K562 (cell line): ENCODE measurements around the gene NUDT22. TPM values are rescaled to one million over a fixed set of nuclear protein-coding genes. Genes with fewer than 3 reads are reported as not detected.

Experiments
- ATAC-seq: fragments of 200-7000 bp; cut with Tn5 transposase; 3 replicates; pipeline ENCODE4 v1.9.1; 2020; ENCODE audit warnings: moderate library complexity
- BruUV-seq: library from RNA; stranded (reverse); fragments of 400-500 nt; replicated peaks from 2 replicates; lab custom pipeline; 2021; lab: Mats Ljungman, UMichigan
- CTCF ChIA-PET: fragments of 300-600 bp; formaldehyde crosslinking; extraction: SDS; loops from one replicate; lab custom pipeline; 2021; ENCODE audit warnings: low intra/inter-chr PET ratio; lab: Yijun Ruan, JAX
- POLR2A ChIA-PET: fragments of 300-600, 350-650 bp; sonication (Branson Sonifier 250); formaldehyde crosslinking; extraction: SDS; loops from one replicate; lab custom pipeline; 2021; ENCODE audit warnings: antibody characterized with exemption, inconsistent platforms; lab: Yijun Ruan, JAX
- DNase-seq, 4 experiments: peaks; one replicate each; pipeline versions ENCODE4 v3.0.0 to v3.0.0-alpha.2; 2011 to 2018; ENCODE audit warnings: low spot score in 3 of 4, mixed read lengths in 3 of 4; ENCODE audit errors: extremely low read depth in 1 of 4
- FAIRE-seq: peaks from 2 replicates; lab custom pipeline; 2011; peaks lifted over from hg19 to GRCh38; lab: Jason Lieb, UNC
- H2AFZ ChIP-seq: 2 replicates; pipeline ENCODE4 v1.6.0; 2011; ENCODE audit warnings: low read depth, low read length, control low read depth, inconsistent platforms
- H3K27ac ChIP-seq: fragments of 200-600 bp; 3 replicates; pipeline ENCODE4 v1.8.0; 2011; ENCODE audit warnings: low read depth, mild to moderate bottlenecking, control low read depth, inconsistent platforms, low read length, moderate library complexity, mixed read lengths; ENCODE audit errors: extremely low read depth
- H3K27me3 ChIP-seq, 2 experiments: fragments of 300-600 bp in 1 of 2; 2 replicates in 1 of 2; 3 replicates in 1 of 2; pipeline versions ENCODE4 v1.6.0 to v1.8.0; 2011; ENCODE audit warnings: inconsistent platforms in 2 of 2, low read length in 2 of 2, mild to moderate bottlenecking in 1 of 2, mixed read lengths in 1 of 2, moderate library complexity in 1 of 2; ENCODE audit not compliant: control insufficient read depth in 2 of 2, insufficient read depth in 2 of 2
- H3K36me3 ChIP-seq: fragments of 300-600 bp; 3 replicates; pipeline ENCODE4 v1.8.0; 2011; ENCODE audit warnings: mild to moderate bottlenecking, low read length, inconsistent platforms; ENCODE audit not compliant: control insufficient read depth, insufficient read depth
- H3K4me1 ChIP-seq, 2 experiments: fragments of 200-600 bp in 1 of 2; replicated peaks in 1 of 2; 2 replicates in 1 of 2; 3 replicates in 1 of 2; pipeline versions ENCODE4 v1.5.1 to v1.8.0; 2011; ENCODE audit warnings: inconsistent platforms in 2 of 2, low read length in 2 of 2, mild to moderate bottlenecking in 1 of 2, mixed read lengths in 1 of 2, moderate library complexity in 1 of 2; ENCODE audit not compliant: control insufficient read depth in 2 of 2, insufficient read depth in 2 of 2
- H3K4me2 ChIP-seq: 2 replicates; pipeline ENCODE4 v1.6.1; 2011; ENCODE audit warnings: low read length, control low read depth, inconsistent platforms, mixed read lengths; ENCODE audit not compliant: insufficient read depth
- H3K4me3 ChIP-seq: fragments of 200-600 bp; sonication (generic), shearing (Covaris generic); 2 replicates; pipeline ENCODE4 v1.5.1; 2016; ENCODE audit warnings: control low read depth, inconsistent platforms
- H3K79me2 ChIP-seq: fragments of 200-600 bp; 3 replicates; pipeline ENCODE4 v1.8.0; 2011; ENCODE audit warnings: low read length, inconsistent platforms; ENCODE audit not compliant: control insufficient read depth, insufficient read depth
- H3K9ac ChIP-seq, 2 experiments: 2 replicates each; pipeline versions ENCODE4 v1.6.0 to v1.6.1; 2011; ENCODE audit warnings: low read depth in 2 of 2, low read length in 2 of 2, control low read depth in 1 of 2, inconsistent platforms in 1 of 2, mild to moderate bottlenecking in 1 of 2, mixed read lengths in 1 of 2; ENCODE audit not compliant: insufficient read depth in 1 of 2
- H3K9me1 ChIP-seq: one replicate; pipeline ENCODE4 v1.6.0; 2011; ENCODE audit warnings: inconsistent platforms, mild to moderate bottlenecking, low read length, moderate library complexity; ENCODE audit not compliant: control insufficient read depth, insufficient read depth
- H3K9me3 ChIP-seq: replicated peaks from 2 replicates; pipeline ENCODE4 v1.5.1; 2011; ENCODE audit warnings: low read depth, low read length, inconsistent platforms; ENCODE audit not compliant: control insufficient read depth, insufficient read depth
- H4K20me1 ChIP-seq: replicated peaks from 2 replicates; pipeline ENCODE4 v1.6.1; 2011; ENCODE audit warnings: low read length, inconsistent platforms, mixed read lengths; ENCODE audit not compliant: control insufficient read depth, insufficient read depth
- ZKSCAN8 ChIP-seq: fragments of 200-800 bp; sonication (Bioruptor generic); IDR thresholded peaks from 2 replicates; pipeline ENCODE4 v1.6.1; 2016; ENCODE audit warnings: missing genetic modification characterization, missing compliant biosample characterization
- WGBS: fragments of 100-300 bp; shearing (Covaris generic); methylation state at CpG from one replicate; pipeline ENCODE4 v1.1.6; 2016; ENCODE audit warnings: low coverage, mixed read lengths; ENCODE audit not compliant: insufficient coverage; ENCODE audit errors: missing lambda C conversion rate; 5-methylcytosine and 5-hydroxymethylcytosine counted together
- in situ Hi-C: fragments of 300-500 bp; cut with MboI; formaldehyde crosslinking; loops from 4 replicates; pipeline ENCODE4 v1.15.0; 2018; ENCODE audit warnings: inconsistent platforms, mixed read lengths
- intact Hi-C: fragments of 100-400 bp; cut with micrococcal nuclease; formaldehyde crosslinking; loops from 2 replicates; pipeline ENCODE4 v1.14.2; 2022
- polyA plus RNA-seq, 8 experiments: library from polyadenylated mRNA; depleted of rRNA in 4 of 8; stranded (reverse) in 5 of 8; unstranded in 3 of 8; fragments of >200 nt; fragmentation: Nextera tagmentation in 2 of 8; fragmentation: Illumina TruSeq in 1 of 8; extraction: Ambion mirVana in 2 of 8; extraction: Trizol in 1 of 8; gene quantifications; 2 replicates each; pipeline versions ENCODE4 v1.2.1 to v1.2.3, GENCODE V29; 2011 to 2014; ENCODE audit warnings: inconsistent platforms in 1 of 8, missing spikeins in 1 of 8
- total RNA-seq, 7 experiments: library from RNA; depleted of rRNA in 6 of 7; stranded (reverse); fragments of >200 nt in 6 of 7; fragmentation: Illumina TruSeq in 2 of 7; extraction: Trizol in 2 of 7; gene quantifications; 2 replicates each; pipeline versions ENCODE4 v1.2.1 to v1.2.3, GENCODE V29; 2011 to 2021; ENCODE audit warnings: low replicate concordance in 1 of 7
- TF ChIP-seq, protein P1 (sequence below): sonication (generic); formaldehyde crosslinking; IDR thresholded peaks from 2 replicates; pipeline ENCODE4 v1.8.1; 2023; ENCODE audit warnings: mild to moderate bottlenecking, missing genetic modification reagents

NUDT22 gene
- total and polyA plus RNA-seq, 9 of the 15 experiments (the other 6 are each of a cell fraction or from before 2014, with no cell fraction given) = 6.3 to 92.6 (median 37.4) TPM

DNA sequence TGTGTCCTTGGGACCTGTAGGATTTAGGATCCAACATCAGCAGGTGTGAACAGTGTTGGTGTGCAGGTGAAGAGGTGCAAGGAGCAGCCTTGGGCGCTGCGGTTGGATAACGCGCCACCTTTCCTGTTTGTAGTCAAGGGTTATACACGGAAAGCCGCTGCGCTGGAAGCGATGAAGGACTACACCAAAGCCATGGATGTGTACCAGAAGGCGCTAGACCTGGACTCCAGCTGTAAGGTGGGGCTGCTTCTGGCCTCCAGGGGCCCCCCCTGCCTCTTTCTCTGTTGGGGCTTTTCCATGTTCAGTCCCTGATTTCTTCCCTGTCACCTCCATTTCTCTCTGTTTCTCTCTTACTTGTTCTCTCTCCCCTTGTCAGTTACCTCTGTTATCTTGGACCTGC, 23.1 kb upstream of the NUDT22 start:
- WGBS = 88% methylated on average over 9 of the region's 9 CpGs
- BruUV-seq = no TSS peak
- ChIA-PET POLR2A (interaction anchor here (0.7 to 8.2 kb wide), 3 partner anchors 10 to 119 kb away, joined by 3 to 68 read pairs (median 3); partner anchors contain the start of genes CATSPERZ and ESRRA), CTCF (no interaction called here)
- no peak for ATAC-seq
- in situ Hi-C loops = no loop called here
- Histone ChIP-seq H3K27ac (no peak overlapping the region), H3K9ac (0 out of 4 replicates have a peak overlapping the region, but pooled peaks of 1 of the 2 experiments have one; percentile 20), H3K27me3 (no peaks in the 10 kb centered on the region), H4K20me1 (no peaks in the 10 kb centered on the region; the same call in 1 of the 2 replicates), H3K4me2 (no peak overlapping the region), H3K36me3 (peaks cover 86% of the 10 kb centered on the region), H3K9me1 (no peaks in the 10 kb centered on the region), H2AFZ (no peak overlapping the region), H3K4me3 (no peak overlapping the region), H3K9me3 (no peaks in the 10 kb centered on the region), H3K79me2 (peaks cover 24% of the 10 kb centered on the region), H3K4me1 (peaks cover 24 to 45% of the 10 kb centered on the region in 2 experiments; a peak in 4 of 5 replicates)
- FAIRE-seq = no peak
- DNase-seq = no peak
- TF ChIP-seq, protein P1, sequence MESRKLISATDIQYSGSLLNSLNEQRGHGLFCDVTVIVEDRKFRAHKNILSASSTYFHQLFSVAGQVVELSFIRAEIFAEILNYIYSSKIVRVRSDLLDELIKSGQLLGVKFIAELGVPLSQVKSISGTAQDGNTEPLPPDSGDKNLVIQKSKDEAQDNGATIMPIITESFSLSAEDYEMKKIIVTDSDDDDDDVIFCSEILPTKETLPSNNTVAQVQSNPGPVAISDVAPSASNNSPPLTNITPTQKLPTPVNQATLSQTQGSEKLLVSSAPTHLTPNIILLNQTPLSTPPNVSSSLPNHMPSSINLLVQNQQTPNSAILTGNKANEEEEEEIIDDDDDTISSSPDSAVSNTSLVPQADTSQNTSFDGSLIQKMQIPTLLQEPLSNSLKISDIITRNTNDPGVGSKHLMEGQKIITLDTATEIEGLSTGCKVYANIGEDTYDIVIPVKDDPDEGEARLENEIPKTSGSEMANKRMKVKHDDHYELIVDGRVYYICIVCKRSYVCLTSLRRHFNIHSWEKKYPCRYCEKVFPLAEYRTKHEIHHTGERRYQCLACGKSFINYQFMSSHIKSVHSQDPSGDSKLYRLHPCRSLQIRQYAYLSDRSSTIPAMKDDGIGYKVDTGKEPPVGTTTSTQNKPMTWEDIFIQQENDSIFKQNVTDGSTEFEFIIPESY = peak; percentile 89
- TF ChIP-seq ZKSCAN8 = no peak
- intact Hi-C loops = no loop called here
